Measurements from ENCODE around the gene FIGN.

- no peak for TF ChIP-seq CTCF (IDR thresholded peaks at IDR 0.05)
- TF ChIP-seq EZH2 (IDR thresholded peaks at IDR 0.05) = no peak
- no peak for TF ChIP-seq EZH2phosphoT487 (IDR thresholded peaks at IDR 0.05)
Measured at GRCh38 chr2:163717515-163717914, 18.3 kb downstream of the FIGN start.

All from neural progenitor cell (in vitro differentiated cells).